Panc1 (cell line): ENCODE results near the gene KIF25. TPM values are rescaled to one million over a fixed set of nuclear protein-coding genes. Genes with fewer than 3 reads are reported as not detected.

Experiments
- ATAC-seq: fragments of 200-7000 bp; cut with Tn5 transposase; 2 replicates; pipeline ENCODE4 v1.9.1; 2020; ENCODE audit warnings: mild to moderate bottlenecking, moderate library complexity
- BruUV-seq: library from RNA; stranded (reverse); fragments of 400-500 nt; replicated peaks from 2 replicates; lab custom pipeline; 2021; lab: Mats Ljungman, UMichigan
- CTCF ChIA-PET: fragments of 300-600 bp; sonication (Branson Sonifier 250); formaldehyde crosslinking; loops from one replicate; lab custom pipeline; 2022; ENCODE audit warnings: antibody characterized with exemption; lab: Charles Lee
- POLR2A ChIA-PET: fragments of 300-600 bp; sonication (Branson Sonifier 250); formaldehyde crosslinking; loops from one replicate; lab custom pipeline; 2022; ENCODE audit warnings: antibody characterized with exemption; lab: Charles Lee
- DNase-seq: peaks from one replicate; pipeline ENCODE4 v3.0.0-alpha.2; 2010; ENCODE audit warnings: low read depth, low spot score
- H3K27ac ChIP-seq: 2 replicates; pipeline ENCODE4 v1.5.1; 2011; ENCODE audit warnings: mild to moderate bottlenecking, low read length, inconsistent platforms
- H3K27me3 ChIP-seq: fragments of 200-500 bp; sonication (Bioruptor generic); 2 replicates; pipeline ENCODE4 v1.6.0; 2014; ENCODE audit warnings: low read length, inconsistent platforms; ENCODE audit not compliant: control insufficient read depth, insufficient read depth
- H3K36me3 ChIP-seq: fragments of 200-500 bp; sonication (Bioruptor generic); 2 replicates; pipeline ENCODE4 v1.5.1; 2014; ENCODE audit warnings: inconsistent platforms, mild to moderate bottlenecking, low read length, moderate library complexity; ENCODE audit not compliant: control insufficient read depth, insufficient read depth
- H3K4me1 ChIP-seq: 2 replicates; pipeline ENCODE4 v1.5.1; 2011; ENCODE audit warnings: inconsistent platforms, mild to moderate bottlenecking, low read length, moderate library complexity; ENCODE audit not compliant: control insufficient read depth, insufficient read depth
- H3K4me3 ChIP-seq, 2 experiments: 2 replicates each; pipeline ENCODE4 v1.5.1; 2011 to 2012; ENCODE audit warnings: low read depth in 2 of 2, low read length in 2 of 2, mild to moderate bottlenecking in 2 of 2, inconsistent platforms in 1 of 2, moderate library complexity in 1 of 2
- H3K9me3 ChIP-seq: fragments of 200-500 bp; sonication (Bioruptor generic); 2 replicates; pipeline ENCODE4 v1.5.1; 2014; ENCODE audit warnings: low read depth, mild to moderate bottlenecking, inconsistent platforms, low read length, moderate library complexity; ENCODE audit not compliant: control insufficient read depth, insufficient read depth
- CTCF ChIP-seq: fragments of 450-650 bp; IDR thresholded peaks from 2 replicates; pipeline ENCODE4 v1.5.1; 2017; ENCODE audit warnings: mild to moderate bottlenecking
- POLR2AphosphoS5 ChIP-seq: IDR thresholded peaks from 2 replicates; pipeline ENCODE4 v1.6.1; 2012; ENCODE audit warnings: mild to moderate bottlenecking, low read depth, low read length, moderate library complexity
- REST ChIP-seq, 2 experiments: IDR thresholded peaks; 2 replicates each; pipeline ENCODE4 v1.6.1; 2011 to 2012; ENCODE audit warnings: low read depth in 2 of 2, control low read depth in 1 of 2, low read length in 1 of 2, mild to moderate bottlenecking in 1 of 2, moderate library complexity in 1 of 2; ENCODE audit not compliant: insufficient read depth in 1 of 2
- SIN3A ChIP-seq: IDR thresholded peaks from 2 replicates; pipeline ENCODE4 v1.6.1; 2012; ENCODE audit warnings: low read depth, mild to moderate bottlenecking, low read length, moderate library complexity, borderline replicate concordance; ENCODE audit not compliant: insufficient read depth
- TCF7L2 ChIP-seq: IDR thresholded peaks from 2 replicates; pipeline ENCODE4 v1.6.1; 2011; ENCODE audit warnings: mild to moderate bottlenecking, low read depth, low read length, inconsistent platforms
- in situ Hi-C: cut with HindIII; loops from 2 replicates; pipeline ENCODE4 v1.10.0; 2016; ENCODE audit warnings: low sequenced_read_pairs, low pct_unique_long_range_greater_than_20kb
- intact Hi-C: fragments of 100-400 bp; cut with micrococcal nuclease; formaldehyde crosslinking; loops from one replicate; pipeline ENCODE4 v1.10.0; 2022; ENCODE audit not compliant: unreplicated experiment
- total RNA-seq: library from RNA; stranded (reverse); gene quantifications from one replicate; pipeline ENCODE4 v1.2.1, GENCODE V29; 2021; ENCODE audit not compliant: unreplicated experiment

The KIF25 gene
- total RNA-seq, 1 experiment from 2014 or later, result 0.44 TPM

GRCh38 chr6:168030218-168030746 is 32.8 kb downstream of the KIF25 start:
- BruUV-seq, result no TSS peak
- ATAC-seq, result no peak
- in situ Hi-C loops (no loop called here), intact Hi-C loops (no loop called here)
- no peak overlapping the region for H3K27ac ChIP-seq
- ChIA-PET CTCF (no interaction called here), POLR2A (no interaction called here)
- H3K9me3 ChIP-seq, result no peaks in the 10 kb centered on the region
- H3K4me3 ChIP-seq, result no peak overlapping the region
- H3K4me1 ChIP-seq, result peaks cover 16% of the 10 kb centered on the region
- TF ChIP-seq REST (IDR thresholded peaks at IDR 0.05; ENCODE audit: insufficient read depth in 1 of 2, low read depth in 2 of 2, low read length in 1 of 2) (no peak), POLR2AphosphoS5 (no peak), CTCF (no peak), SIN3A (no peak)
- DNase-seq, result no peak
- H3K36me3 ChIP-seq, result no peaks in the 10 kb centered on the region
- H3K27me3 ChIP-seq, result no peaks in the 10 kb centered on the region

- no peak for DNase-seq
- in situ Hi-C loops, result no loop called here
- intact Hi-C loops, result no loop called here
- no peak for ATAC-seq
- no peaks in the 10 kb centered on the region for H3K9me3 ChIP-seq
- POLR2A ChIA-PET, result no interaction called here
- BruUV-seq, result no TSS peak
- CTCF ChIA-PET, result no interaction called here
- no peak for TF ChIP-seq SIN3A
- no peak for TF ChIP-seq CTCF
- TF ChIP-seq POLR2AphosphoS5, result no peak
- TF ChIP-seq REST (IDR thresholded peaks at IDR 0.05; ENCODE audit: insufficient read depth in 1 of 2, low read depth in 2 of 2, low read length in 1 of 2), result no peak
- TF ChIP-seq TCF7L2, result no peak
- no peaks in the 10 kb centered on the region for H3K27me3 ChIP-seq
- H3K27ac ChIP-seq, result no peak overlapping the region
- H3K36me3 ChIP-seq, result no peaks in the 10 kb centered on the region
- no peak overlapping the region for H3K4me3 ChIP-seq
- H3K4me1 ChIP-seq, result peaks cover 20% of the 10 kb centered on the region
Measured at GRCh38 chr6:168030908-168031307, 33.4 kb downstream of the KIF25 start.
